ENCODE data around the gene ZBTB25.

The ZBTB25 gene

DNA sequence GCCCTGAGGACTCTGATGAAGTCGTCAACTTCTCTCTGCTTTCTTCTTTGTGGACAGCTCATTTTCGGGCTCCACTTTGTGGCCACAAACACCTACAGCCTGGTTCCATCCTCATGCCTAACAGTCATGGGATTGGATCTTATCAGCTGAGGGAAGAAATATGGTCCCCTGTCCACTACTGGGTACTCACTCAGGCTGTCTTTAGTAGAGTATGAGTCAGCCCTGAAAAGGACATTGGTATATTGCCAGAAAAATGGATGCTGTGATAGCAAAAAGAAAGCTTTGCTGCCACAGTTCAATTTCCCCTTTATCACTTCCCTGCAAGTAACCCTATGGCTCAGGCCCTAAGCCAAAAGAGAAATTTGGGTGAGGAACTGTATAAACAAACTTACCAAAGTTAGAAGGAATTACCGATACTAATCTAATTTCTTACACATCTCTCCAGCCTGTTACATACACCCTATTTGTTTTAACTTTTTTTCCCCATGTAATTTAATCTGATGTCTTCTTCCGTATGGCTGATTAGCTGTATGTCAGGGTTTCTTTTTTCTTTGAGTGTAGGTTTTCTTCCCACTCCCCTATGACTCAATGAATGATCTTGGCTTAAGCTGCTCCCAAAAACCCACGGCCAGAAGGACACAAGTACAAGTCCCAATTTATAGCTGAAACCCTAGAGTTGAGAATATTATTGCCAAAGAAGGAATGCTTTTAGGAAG is 86.4 kb downstream of the ZBTB25 start:
- TF ChIP-seq CTCF (IDR thresholded peaks at IDR 0.05; ENCODE audit: low read depth, low read length), result no peak
- peak; percentile 26 for DNase-seq (ENCODE audit: low read depth, low spot score)
- H3K4me3 ChIP-seq (ENCODE audit: low read depth, low read length), result no peak overlapping the region
- in situ Hi-C loops (cut with HindIII; ENCODE audit: low sequenced_read_pairs), result no loop called here

DNA sequence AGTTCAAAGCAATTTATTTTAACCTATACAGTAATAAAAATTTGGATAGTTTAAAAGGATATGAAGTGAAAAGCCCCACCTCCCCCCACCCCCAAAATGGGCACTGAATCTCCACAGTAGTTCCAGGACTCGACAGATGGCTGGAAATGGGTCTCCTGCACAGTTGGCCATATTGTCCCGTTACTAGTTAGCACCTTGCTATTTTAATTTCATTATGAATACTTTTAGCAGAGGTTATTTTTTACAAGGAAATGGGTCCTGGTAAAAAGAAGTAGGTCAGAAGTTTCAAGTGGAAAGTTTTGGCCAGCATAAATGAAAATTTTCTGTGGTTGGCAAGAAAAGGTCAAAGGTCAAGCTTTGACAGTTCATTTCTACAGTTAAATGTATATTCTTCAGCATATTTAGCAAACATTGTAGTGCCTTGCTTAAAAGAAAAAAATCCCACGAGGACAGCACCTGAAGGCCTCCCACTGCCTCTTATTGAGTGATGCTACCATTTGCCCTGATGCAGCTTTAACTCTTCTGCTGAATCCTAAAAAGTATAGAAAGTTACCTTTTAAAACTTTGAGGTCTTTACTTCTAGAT is 87.2 kb downstream of the ZBTB25 start:
- in situ Hi-C loops (cut with HindIII; ENCODE audit: low sequenced_read_pairs), result no loop called here
- H3K4me3 ChIP-seq (ENCODE audit: low read depth, low read length), result no peak overlapping the region
- TF ChIP-seq CTCF (IDR thresholded peaks at IDR 0.05; ENCODE audit: low read depth, low read length), result no peak
- no peak for DNase-seq (ENCODE audit: low read depth, low spot score)

- in situ Hi-C loops (cut with HindIII; ENCODE audit: low sequenced_read_pairs), result no loop called here
- H3K4me3 ChIP-seq (ENCODE audit: low read depth, low read length), result no peak overlapping the region
- DNase-seq (ENCODE audit: low read depth, low spot score), result no peak
- no peak for TF ChIP-seq CTCF (IDR thresholded peaks at IDR 0.05; ENCODE audit: low read depth, low read length)
Observed at GRCh38 chr14:64412237-64412636, 91.4 kb downstream of the ZBTB25 start.

DNA sequence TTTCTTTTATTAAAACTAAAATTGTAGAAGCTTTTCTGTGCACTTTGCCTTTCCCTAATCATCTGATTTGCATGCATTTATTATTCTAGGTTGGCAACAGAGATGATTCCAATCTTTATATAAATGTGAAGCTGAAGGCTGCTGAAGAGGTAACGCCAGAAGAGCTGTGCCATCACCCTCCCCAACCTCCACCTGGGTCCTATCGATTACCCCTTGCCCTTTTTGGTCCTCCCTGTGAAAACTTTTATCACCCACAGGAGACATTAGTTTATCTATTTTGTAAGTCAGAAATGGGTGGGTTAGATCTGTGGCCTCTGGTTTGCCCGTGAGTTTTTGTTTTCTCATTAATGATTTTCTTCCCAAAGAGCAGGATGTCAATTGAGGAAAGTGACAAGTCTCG is 92.6 kb downstream of the ZBTB25 start:
- no peak for DNase-seq (ENCODE audit: low read depth, low spot score)
- no peak for TF ChIP-seq CTCF (IDR thresholded peaks at IDR 0.05; ENCODE audit: low read depth, low read length)
- H3K4me3 ChIP-seq (ENCODE audit: low read depth, low read length), result no peak overlapping the region
- in situ Hi-C loops (cut with HindIII; ENCODE audit: low sequenced_read_pairs), result no loop called here

DNA sequence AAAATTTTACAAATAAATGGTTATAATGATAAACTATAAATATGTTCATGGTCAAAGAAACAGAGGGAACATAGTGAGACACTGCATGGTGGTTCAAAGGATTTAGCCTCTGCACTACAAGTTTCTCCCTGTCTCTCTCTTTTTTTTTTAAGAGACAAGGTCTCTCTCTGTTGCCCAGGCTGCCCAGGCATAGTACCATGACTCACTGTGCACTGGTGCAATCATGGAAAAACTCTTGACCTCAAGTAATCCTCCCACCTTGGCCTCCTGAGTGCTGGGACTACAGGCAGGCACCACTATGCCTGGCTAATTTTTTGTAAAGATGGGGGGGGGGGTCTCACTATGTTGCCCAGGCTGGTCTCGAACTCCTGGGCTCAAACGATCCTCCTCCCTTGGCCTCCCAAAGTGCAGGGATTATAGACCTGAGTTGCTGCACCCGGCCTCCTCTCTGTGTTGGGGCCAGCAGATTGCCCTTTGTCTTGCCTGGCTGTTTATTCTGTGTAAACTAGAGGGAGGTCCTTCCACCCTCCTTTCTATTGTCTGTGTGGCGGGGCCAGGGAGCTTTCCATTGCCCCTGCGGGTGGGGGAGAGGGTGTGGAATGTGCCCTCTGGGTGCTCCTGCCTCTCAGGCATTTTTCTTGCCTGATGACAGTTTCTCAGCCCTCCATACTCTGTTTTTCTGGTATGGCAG is 93.4 kb downstream of the ZBTB25 start:
- no peak for DNase-seq (ENCODE audit: low read depth, low spot score)
- in situ Hi-C loops (cut with HindIII; ENCODE audit: low sequenced_read_pairs), result no loop called here
- H3K4me3 ChIP-seq (ENCODE audit: low read depth, low read length), result no peak overlapping the region
- TF ChIP-seq CTCF (IDR thresholded peaks at IDR 0.05; ENCODE audit: low read depth, low read length), result no peak

DNA sequence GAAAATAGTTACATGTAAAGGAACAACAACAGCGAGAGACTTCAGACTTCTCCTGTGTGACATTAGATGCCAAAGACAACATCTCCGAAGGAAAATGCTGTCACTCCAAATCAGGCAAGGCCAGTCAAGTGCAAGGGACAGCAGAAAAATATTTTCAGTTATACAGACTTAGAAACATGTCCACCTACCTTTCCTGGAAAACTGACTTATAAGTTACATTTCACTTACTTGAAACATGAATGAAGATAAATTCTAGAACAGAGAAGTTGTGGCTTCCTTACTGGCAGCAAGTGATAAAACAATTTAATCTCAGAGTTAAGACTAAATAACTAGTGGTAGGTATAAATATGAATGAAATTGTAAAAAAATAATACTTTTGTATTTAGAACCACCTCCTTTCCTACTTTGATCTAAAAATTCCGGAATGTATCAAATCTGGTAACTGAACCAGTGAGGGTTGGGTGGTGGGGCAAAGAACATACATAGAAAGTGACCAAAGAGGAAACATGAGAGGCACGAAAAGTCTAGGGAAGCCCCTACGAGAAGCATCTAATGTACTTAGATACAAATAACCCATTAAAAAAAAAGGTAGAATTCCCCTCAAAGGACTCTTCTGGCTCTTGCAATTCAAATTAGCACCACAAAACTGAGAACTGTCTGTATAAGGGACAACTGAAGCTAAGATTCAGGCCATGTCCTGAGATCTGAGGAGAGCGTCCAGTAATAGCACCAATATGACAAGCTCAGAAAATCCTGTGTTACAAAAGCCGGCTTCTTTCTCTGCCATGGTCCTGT is 94.3 kb downstream of the ZBTB25 start:
- no peak overlapping the region for H3K4me3 ChIP-seq (ENCODE audit: low read depth, low read length)
- TF ChIP-seq CTCF (IDR thresholded peaks at IDR 0.05; ENCODE audit: low read depth, low read length), result no peak
- no peak for DNase-seq (ENCODE audit: low read depth, low spot score)
- in situ Hi-C loops (cut with HindIII; ENCODE audit: low sequenced_read_pairs), result no loop called here
